NCI-H2196 (cell line): ENCODE measurements around the gene CFAP74.

Source experiments
- DNase-seq: peaks from one replicate; lab custom pipeline; 2025; ENCODE audit not compliant: unreplicated experiment; lab: John Stamatoyannopoulos, UW

Gene CFAP74

DNA sequence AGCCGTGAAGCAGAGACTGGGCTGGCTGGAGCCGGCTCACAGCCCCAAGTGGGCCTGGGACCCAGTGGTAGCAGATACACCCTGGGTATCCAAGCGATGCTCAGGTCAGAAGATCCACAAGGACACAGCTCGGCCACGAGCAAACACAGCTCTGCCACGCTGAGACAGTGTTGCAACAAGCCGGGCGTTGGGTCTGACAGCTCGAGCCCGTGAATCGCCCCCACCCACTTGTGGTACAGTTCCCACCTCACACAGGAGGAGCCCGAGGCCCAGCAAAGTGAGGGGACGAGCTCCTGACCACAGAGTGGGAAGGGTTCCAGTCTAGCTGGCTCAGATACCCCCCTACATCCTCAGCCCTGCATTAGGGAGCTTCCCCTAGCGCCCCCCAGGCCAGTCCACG lies 37.7 kb upstream of the CFAP74 start:
- DNase-seq: no peak

DNA sequence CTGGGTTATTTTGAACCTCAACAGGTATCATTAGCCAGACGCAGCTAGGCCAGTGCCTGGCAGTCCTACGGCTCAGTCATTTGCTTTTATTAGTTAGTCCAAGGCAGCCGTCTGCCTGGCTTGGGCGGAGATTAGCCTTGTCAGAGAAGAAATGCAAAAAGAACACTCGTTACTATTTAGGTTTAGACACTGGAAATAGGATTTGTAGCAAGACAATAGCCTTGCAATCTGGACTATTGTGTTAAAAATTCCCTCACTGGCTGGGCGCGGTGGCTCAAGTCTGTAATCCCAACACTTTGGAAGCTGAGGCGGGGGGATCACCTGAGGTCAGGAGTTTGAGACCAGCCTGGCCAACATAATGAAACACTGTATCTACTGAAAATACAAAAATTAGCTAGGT lies 35.7 kb upstream of the CFAP74 start:
- DNase-seq: no peak

DNA sequence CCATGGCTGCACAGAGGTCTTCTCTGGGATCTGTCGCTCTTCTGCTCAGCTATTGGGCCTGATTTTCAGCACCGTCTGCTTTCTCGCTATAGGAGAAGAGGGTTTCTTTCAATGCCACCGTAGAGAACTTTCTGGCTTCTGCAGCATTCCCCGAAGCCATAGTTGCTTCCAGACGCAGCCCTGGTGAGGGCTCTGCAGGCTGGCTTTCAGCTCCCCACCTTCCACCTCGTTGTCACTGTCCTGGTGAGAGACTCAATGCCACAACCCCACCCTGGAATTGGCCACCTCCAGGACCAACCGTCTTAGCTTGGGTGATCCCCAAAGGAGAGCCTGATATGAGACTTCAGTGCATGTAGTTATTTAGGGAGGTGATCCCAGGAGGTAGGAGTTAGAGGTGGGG lies 34.6 kb upstream of the CFAP74 start:
- DNase-seq: no peak

DNA sequence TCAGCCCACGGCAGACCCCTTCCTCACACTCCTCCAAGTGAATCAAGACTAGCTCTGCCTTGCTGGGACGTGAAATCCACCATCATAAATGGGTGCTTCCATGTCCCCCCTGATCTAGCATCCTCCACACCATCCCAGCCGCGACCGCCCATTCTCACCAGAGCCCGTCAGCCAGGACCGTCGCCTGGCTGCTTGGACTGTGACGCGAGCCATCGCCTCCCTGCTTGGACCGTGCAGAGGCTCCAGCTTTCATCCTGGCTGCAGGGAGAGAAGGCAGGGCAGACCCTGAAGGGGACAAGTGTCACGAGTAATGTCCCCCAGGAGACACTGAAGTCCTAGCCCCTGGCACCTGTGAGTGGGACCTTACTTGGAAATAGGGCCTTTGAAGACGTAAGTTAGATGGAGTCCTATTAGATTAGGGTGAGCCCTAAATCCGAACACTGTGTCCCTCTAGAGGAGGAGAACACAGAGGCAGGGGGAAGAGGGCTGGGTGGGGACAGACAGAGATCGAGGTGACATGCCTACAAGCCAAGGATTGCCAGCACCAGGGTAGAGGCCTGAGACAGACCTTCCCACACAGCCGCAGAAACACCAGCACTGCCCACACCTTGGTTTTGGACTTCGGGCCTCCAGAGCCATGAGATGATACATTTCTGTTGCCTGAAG lies 33.9 kb upstream of the CFAP74 start:
- DNase-seq: no peak

DNA sequence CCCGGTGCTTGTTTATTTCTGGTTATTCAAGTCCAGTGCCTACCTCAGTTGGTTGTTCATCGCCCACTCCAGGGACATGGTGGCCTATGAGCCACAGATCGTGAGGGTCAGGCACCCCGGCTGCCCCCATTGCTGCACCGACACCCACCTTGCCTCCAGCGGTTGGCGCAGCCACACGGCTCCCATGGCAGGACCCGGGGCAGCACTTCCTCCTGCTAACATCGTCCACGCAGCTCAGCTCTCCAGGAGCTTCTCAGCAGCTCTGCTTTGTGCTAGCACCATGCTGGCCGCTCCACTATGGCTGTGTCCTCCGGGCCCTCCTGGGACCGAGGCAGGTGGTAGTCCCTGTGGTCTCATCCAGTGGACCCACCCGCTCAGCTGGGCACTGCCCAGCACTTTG lies 32.7 kb upstream of the CFAP74 start:
- DNase-seq: no peak

DNA sequence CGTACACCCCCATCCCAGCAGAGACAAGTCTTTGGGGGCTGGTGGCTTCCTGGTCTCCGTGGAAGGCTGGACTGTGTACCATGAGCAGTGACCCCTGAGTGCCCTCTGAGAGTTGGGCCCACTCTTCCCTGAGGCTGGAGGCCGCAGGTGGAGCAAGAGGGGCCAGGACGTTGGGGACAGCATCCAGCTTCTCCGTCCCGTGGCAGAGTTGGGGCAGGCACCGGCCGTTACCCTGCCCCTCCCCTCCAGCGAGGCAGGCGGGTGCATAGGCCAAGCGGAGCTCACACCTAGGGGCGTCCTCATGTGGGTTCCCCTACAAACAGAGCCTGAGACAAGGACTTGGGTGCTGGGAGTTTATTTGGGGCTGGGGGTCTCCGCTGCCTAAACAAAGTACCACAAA lies 29.6 kb upstream of the CFAP74 start:
- no peak for DNase-seq

DNA sequence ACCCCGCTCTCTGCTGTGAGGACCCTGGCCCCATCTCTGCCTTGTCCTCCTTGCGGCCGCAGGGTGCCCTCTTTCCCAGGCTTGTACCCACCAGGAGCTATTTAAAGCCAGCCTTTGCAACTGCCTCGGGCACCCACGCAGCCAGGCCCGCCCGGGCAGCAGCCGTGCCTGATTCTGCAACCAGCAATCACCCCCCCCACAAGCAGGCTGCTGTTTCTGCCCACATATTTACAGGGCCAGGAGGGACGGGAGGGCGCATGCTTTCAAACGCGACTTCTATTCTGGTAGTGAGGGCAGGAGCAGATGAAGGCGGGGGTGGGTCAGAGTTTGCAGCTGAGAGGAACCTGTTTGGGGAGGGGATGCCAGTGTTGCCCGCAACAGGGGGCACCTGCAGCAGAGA lies 29.2 kb upstream of the CFAP74 start:
- DNase-seq: no peak

DNA sequence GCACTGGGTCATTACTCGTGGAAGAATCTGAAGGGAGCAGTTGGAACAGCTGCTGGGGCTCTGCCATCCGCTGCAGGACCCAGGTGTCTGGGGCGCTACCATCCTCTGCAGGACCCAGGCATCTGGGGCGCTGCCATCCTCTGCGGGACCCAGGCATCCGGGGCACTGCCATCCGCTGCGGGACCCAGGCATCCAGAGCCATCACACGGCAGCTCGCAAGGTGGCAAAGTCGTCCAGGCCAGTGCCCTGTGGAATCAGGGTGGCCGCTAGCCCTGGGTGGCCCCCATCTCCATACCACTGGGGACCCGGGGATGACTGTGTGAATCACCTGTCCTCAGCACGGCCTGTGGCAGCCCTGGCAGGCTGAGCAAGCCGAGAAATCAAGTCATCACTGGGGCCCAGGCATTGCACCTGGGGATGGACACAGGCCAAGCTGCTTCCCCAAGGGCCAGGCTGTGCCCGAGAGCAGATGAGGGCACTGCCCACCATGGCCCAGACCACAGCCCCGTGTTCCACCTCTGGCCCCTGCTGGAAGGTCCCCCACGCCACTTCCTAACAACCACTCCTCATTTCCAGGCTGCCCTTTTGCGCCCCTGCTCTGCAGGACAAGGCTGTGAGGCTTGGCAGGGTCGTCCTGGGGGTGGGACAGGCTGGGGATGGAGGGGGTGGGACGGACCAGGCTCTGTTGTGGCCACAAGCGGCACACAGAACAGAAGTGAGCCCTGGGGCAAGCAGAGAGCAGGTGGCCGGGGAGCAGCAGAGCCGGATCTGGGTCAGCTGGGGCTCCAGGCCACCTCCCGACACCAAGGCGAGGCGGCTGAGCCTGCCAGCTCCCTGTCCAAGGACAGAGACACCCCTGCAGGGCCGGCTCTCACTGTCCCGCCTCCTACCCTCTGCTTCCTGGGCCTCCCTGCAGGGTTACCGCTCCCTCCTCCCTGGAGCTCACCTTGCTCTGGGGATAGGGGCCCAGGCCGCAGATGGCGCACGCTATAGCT lies 28.3 kb upstream of the CFAP74 start:
- DNase-seq: no peak

DNA sequence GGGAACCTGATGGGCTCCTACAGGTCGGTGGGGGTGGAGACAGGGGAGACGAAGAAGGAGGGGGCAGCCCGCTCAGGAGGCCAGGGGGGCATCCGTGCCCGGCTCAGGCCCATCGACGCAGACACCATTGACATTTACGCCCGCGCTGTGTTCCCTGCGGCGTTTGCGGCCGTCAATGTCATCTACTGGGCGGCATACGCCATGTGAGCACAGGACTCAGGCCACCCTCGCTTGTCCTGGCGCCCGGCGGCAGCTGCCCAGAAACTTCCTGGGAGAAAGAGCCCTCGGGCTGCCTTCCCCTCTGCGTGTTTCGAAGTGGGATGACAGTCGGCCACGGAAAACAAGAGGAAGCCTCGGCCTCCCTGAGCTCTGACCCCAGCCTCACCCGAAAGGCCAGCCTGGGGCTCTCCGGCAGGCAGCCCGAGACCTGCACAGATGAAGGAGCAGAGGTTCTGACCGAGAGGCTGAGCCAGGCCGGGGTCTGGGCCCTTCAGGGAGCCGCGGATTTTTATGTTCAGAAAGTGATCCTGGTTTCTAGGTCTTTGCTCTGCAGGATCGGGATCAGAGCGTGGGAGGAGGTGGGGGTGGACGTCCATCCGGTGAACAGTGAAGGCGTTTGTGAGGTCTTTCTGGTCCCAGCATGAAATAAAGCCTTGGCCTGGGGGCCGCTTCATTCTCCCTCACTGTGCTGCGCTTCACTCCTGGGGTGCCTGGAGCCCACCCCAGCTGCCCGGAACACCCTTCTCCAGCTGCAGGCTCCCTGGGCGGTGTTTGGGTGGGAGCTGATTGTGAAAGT lies 26.7 kb upstream of the CFAP74 start:
- DNase-seq: no peak

DNA sequence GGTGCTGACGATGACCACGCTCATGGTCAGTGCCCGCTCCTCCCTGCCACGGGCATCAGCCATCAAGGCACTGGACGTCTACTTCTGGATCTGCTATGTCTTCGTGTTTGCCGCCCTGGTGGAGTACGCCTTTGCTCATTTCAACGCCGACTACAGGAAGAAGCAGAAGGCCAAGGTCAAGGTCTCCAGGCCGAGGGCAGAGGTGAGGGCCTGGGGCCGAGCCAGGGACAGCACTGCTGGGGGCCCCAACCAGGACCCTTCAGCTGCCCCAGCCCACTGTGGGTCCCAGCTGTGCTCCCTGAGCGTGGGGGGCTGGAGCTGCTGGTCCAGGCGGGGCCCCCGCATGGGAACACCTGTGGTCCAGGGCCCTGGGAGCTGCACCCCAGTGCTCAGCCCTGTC lies 26.0 kb upstream of the CFAP74 start:
- no peak for DNase-seq

DNA sequence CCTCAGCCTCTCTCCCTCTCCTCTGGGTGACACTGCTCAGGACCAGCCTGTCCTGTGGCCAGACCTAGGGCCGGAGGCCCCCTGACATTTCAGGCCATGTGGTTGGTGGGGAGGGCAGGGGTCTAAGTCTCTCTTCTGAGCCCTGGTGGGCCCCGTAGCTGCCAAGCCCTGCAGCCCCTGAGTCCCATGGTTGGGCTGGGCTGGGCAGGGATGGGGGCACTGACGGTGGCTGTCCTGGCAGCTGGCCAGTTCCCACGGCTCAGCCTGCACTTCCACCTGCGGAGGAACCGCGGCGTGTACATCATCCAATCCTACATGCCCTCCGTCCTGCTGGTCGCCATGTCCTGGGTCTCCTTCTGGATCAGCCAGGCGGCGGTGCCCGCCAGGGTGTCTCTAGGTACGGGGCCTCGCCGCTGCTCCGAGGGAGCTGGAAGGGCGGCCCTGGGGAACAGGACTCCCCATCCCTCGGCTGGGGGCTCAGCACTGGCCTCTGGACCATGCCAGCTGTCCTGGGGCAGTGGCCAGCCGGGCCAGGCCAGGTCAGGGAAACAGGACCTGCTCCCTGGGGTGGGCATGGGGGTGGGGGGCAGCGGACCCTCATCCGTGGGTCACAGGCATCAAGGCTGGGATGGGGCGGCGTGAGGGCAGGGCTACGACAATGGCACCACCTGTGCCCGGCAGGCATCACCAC lies 25.4 kb upstream of the CFAP74 start:
- DNase-seq: no peak

DNA sequence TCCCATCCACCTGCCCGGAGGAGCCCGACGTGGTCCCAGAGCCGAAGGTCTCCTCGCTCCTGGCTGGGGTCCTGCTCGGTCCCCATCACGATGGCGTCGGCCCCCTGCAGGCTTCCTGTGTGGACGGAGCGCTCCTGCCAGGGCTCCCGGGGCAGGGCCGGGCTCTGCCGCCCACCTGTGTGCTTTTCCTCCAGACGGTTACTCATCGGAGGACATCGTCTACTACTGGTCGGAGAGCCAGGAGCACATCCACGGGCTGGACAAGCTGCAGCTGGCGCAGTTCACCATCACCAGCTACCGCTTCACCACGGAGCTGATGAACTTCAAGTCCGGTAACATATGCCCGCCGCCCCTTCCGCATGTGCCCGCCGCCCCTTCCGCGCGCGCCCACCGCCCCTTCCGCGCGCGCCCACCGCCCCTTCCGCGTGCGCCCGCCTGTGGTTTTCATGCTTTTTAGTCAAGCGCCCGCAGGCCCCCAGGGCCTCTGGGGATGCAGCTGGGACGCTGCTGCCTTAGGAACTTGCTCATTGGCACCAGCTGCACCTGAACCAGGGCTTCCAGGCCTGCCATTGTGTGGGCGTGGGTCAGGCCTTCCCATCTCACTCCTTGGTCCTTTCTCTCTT lies 24.5 kb upstream of the CFAP74 start:
- no peak for DNase-seq

DNA sequence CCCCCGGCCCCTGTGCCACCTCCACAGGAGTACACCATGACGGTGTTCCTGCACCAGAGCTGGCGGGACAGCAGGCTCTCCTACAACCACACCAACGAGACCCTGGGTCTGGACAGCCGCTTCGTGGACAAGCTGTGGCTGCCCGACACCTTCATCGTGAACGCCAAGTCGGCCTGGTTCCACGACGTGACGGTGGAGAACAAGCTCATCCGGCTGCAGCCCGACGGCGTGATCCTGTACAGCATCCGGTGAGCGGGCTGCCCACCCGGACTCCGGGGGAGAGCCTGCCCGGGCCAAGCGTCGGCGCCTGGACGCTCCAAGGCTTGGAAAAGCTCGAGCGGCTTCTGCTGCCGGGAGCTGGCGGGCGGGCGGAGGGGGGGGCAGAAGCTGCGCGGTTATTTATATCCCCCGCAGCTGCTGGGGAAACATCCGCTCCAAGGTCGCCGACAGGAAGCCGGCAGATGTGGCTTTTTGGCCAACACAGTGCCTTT lies 21.9 kb upstream of the CFAP74 start:
- no peak for DNase-seq

DNA sequence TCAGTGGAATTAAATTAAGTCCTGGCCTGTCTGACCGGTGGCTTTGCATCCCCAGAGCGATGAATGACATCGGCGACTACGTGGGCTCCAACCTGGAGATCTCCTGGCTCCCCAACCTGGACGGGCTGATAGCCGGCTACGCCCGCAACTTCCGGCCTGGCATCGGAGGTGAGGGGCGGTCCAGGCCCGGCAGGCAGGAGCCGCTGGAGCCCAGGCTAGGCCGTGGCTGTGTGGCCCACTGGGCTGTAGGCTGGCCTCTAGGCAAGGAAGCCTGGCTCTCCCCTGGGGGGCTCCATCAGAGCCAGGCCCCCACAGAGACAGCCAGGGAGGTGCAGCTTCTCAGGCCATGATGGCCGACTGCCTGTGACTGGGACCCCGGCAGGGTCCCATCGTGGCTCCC lies 21.3 kb upstream of the CFAP74 start:
- DNase-seq: no peak

DNA sequence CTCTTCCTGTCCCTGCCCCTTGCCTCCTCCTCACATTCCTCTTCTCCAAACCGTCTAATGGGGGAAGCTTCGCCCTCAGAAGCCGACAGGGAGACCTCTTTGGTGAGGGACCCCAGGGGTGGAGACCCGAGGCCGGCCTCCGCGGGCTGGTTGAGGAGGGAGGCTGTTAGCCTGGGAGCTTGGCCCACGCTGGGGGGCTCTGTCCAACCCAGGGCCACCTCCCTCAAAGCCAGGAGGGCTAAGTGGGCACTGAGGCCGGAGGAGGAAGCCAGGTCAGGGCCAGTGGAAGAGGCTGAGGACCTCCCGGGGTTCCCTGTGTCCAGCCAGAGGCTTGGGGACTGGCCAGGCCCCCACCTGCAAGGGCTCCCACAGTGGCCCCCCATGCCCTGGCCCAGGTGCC lies 20.9 kb upstream of the CFAP74 start:
- no peak for DNase-seq

DNA sequence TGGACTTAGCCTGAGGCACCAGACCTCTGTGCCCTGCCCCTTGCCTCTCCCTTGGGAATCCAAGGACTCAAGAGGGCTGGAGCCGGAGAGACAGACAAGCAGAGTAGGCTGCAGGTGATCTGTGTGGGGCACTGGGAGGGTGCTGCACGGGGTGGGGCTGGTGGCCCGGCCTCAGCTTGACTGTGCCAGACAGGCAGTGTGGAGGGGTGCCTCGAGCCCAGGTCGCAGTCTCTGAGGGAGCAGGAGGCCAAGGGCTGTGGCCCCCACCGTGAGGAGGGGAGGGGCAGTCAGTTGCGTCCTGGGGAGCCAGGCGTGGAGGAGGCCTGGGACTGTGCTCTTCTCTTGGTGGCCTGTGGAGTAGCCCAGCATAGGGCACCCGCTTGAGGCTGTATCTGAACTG lies 19.6 kb upstream of the CFAP74 start:
- no peak for DNase-seq

DNA sequence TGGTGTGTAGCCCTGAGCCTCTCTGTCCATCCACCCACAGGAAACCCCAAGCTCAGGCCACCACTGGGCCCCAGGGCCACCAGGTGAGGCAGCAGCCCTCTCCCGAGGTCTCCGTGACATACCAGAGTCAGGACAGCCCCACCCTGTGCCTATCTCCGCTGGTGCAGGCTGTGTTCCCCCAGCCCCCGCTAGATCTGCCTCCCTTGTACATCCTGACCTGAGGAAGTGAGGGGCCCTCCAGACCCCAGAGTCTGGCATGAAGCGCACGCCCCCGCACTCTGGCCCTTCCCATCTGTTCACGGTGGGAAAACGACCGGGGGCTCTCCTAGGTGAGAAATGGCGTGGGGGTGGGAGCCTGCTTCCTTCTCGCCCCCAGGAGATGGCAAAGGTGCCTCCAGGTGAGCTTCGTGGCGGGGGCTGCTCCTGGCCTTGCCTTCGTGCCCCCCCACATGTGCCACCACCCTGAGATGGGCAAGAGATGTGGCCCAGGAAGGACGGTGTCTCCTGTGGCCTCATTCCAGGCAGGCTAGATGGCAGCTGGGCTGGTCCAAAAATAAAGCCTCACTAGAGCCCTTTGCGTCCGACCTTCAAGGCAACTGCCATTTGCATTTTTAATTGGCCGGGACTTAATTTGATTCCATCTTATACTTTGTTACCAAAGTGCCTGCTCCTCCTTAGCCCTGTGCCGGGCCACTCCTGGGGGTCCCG lies 18.6 kb upstream of the CFAP74 start:
- no peak for DNase-seq

DNA sequence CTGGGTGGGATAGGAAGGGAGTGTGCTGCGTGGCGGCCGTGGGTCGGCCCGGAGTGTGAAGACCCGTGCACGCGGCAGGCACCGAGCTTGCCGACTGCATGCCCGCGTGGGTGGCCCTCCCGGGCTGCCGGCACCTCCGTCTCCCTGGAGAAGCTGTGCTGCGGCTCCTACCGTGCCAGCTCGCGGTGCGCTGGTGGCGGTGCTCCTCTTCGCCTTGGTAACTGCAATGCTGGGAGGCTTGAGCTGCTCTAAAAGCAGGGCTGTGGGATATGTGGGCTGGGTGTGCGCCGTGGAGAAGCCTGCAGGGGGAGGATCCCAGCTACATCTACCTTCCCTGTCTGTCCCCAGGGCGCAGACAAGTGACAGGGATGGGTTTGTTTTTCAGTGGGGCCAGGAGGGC lies 18.0 kb upstream of the CFAP74 start:
- no peak for DNase-seq

DNA sequence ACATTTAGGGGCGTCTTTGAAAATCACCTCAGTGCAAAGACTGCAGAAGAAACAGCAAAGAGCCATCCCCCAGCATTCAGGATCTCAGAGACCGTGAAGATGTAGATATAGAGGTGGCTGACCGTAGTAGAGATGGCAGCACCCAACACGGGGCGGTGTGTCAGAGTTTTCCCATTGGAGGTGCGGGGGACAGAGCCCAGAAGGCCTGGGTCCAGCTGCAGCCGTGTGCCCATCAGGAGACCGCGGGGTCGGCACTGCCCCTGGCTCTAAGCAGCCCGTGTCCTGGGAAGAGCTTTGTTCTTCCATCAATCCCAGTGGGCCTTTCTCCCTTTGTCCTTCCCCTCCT lies 16.7 kb upstream of the CFAP74 start:
- no peak for DNase-seq
